Measurements from ENCODE around the gene SPOCK1.
A peak's percentile ranks its signal among the peaks of the same experiment; 100 is the strongest.

The SPOCK1 gene

DNA sequence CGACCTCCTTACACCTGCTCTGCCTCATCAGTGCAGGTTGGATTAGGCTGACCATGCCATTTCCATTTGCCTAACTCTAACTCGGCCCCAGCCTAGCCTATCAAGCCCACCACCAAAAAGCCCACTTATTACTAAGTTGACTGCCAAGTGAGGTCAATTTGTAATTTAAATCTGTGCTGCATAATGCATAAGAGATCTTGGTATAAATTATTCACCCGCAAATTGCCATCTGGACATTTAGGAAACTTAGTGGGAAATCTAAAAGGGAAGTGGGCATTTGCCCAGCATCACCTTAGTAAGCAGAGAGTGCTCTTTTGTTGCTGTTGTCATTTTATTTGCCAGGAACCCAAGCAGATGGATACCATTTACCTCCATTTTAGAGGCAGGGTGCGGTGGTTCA, 143.0 kb downstream of the SPOCK1 start:
- DNase-seq, result no peak

DNA sequence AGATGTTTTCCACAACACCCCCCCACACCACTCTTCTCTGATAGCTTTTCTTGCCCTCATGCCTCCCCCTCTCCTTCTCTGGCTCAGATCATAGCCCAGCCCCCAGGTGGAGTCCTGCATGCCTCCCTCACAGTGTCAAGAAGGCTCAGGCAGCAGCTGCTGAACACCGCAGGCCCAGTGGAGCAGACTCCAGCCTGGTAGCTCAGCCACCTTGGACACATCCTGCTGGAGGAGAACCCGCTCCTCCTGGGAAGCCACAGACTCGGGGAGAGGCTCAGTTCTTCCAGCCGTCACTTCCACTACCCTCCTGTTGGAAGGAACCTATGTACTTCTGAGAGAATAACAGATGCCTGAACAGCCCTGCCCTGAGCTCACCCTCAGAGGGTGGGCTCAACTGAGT, 143.4 kb downstream of the SPOCK1 start:
- no peak for DNase-seq

DNA sequence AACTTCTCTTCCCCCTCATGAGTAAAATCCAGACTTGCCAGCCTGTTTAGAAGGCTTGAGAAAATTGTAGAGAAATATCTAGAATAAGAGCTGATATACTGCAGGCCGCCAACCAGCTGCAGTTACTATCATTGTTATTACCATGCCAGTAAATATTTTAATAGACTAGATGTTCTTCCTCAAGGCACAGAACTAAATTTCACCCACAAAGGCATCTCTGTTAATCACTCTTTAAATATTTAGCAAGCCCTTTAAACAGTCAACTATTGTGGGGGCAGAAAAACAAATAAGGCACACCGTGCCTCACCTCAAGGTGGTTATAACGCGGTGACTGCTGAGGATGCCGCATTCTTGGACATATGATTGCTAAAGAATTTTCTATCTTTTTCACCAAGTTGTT, 147.0 kb downstream of the SPOCK1 start:
- no peak for DNase-seq

DNA sequence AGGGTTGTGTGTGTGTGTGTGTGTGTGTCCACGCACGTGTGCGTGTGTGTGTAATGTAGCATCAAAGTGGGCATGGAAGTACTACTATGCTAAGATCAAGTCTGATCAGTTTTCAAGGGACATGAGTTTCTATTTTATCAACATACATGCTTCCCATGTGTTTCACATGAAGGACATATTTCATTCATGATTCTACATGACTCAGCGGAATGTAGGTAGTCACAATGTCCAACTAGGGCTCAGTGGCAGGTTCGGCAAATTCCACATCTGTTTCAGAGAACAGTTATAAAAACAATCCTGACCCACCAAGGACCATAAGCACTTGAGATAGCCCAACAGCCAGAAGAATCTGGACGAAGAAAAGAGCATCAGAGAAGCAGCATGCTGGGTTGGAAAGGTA, 148.3 kb downstream of the SPOCK1 start:
- DNase-seq, result no peak

DNA sequence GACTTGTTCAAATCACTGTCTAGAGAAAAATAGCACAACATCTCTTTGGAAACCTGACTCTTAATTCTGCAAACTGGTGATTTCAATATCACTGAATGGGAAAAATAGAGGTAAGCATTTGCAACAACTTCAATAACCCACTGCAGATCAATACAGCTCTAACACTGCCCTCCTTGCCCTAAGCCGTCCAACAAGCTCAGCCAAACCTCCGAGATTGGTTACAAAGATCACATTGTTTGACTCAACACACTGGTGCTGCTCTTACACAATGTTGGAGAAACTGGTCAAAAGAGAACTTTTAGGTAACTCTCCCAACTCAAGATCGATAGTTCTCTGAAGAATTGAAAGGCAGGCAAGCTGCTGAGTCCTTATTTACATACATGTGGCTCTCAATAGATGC, 150.4 kb downstream of the SPOCK1 start:
- no peak for DNase-seq

DNA sequence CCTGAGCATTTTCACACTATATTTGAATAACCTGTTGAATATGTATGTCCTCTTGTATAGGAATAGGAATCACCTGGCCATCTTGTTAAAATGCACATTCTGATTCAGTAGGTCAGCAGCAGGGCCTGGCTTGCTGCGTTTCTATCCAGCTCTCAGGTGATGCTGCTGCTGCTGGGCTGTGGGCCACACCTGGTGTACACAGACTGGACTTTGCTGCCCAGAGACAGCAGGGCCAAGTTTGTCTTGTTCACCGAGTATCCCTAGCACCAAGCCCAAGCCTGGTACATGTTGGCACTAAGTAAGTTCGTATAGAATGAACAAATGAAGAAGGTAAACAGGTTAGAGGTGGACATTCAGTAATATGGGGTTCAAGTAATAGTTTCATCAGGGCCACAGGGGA, 151.3 kb downstream of the SPOCK1 start:
- DNase-seq, result no peak

DNA sequence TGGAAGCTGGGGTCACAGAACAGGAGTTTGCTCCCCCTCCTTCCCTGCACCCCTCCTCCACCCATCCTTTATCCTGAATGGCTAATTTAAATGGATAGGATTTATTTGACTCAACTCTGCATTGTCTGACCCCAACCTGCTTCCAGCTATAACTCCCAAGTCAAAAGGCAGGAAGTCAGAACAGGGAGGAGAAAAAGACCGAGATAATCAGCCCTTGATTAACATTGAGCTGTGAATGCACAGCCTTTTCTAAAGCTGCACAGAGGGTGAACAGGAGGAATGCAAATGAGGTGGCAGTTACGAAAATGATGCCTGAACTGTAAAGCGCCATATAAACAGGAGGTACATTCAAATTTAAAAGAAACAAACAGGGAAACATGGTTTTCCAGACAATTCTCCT, 152.8 kb downstream of the SPOCK1 start:
- no peak for DNase-seq

DNA sequence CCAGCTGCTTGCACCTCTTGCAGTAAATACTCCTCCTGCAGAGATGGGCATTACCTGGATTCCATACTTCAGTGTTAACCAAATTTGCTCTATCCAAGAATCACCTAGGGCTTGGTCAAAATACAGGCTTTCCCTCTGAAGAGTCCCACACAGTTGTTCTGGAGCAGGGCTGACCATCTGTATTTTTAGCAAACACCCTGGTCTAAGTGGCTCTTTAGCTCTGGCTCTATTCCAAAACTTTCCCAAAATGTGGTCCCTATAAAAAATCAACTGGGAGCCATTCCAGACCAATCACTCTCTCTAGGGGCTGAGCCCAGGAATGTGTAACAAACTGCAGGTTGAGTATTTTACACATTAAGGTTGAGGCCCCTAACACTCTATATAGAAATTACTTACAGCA, 153.7 kb downstream of the SPOCK1 start:
- DNase-seq, result no peak

DNA sequence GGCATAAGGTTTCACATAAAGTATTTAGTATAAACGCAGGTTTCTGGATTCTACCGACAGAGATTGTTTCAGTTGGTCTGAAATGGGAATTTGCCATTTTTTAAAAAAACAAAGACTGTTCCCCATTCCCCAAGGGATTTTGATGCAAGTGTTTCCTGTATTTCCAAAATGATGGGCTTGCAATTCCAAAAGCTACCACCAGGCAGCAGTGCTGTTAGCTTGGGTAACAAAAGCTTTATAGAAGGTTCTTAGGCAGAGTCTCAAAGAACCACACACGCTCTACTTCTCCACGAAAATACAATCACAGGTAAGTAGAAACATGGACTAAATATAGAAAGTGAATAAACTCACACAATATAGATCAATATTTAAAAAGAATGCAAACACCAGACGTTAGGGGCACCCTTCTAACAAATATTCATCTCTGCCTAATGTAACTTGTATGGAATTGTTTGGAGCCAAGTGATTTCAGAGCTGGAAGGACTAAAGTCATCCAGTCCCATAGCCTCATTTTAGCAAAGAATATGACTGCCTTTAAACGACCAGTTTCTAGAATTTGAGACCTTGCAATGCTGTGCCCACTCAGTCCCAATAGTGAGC, 154.3 kb downstream of the SPOCK1 start:
- peak; percentile 13 for DNase-seq

DNA sequence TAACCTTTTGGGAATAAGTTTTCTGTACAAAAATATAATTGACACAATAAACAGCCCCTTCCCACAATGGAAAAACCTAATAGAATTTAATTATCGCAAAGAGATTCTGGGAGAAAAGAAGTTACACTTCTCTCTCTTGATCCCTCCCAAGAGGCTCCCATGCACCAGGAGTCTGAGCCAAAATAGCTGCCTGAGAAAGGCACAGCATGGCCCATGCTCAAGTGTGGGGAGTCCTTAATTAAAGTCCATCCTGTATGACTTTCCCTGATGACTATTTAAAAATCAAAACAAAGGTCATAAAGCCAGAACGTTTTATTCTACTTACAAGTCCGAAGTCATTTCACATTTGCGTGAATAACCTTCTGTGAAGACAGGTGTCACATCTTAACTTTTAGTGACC, 155.1 kb downstream of the SPOCK1 start:
- DNase-seq, result no peak

DNA sequence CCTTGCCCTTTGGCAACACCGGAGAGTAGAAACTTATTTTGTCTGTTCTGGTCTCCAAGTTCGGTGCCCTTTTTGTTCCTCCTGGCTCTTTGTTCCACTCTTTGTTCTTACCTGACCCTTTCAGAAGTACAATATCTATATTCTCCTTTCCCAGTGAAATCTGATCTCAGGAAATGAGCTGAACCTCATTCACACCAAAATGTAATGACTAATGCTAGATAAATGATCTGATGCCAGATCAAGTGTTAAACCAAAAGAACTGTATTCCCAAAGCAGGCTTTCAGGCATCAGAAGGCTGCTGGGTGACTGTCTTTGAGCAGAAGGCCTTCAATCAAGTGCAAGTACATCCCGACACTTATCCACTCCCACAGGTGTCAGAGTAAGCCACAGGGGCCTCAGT, 156.4 kb downstream of the SPOCK1 start:
- no peak for DNase-seq

DNA sequence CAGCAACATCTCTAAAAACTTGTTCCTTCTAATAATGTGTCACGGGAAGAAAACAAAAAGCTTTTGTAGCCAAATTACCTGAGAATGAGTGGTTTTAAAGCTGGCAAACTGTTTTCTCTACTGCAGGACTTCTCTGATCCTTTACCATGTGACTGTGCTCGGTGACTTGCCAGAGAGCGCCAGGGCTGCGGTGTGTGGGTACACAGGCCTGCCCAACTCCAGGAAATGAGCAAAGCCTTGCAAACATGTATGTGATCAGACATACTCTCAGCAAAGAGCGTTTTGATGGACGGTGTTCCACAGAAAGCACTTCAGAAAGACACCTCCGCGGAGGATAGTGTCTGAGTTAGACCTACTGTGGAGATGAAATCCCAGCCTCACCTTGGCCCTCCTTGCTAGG, 157.3 kb downstream of the SPOCK1 start:
- no peak for DNase-seq

DNA sequence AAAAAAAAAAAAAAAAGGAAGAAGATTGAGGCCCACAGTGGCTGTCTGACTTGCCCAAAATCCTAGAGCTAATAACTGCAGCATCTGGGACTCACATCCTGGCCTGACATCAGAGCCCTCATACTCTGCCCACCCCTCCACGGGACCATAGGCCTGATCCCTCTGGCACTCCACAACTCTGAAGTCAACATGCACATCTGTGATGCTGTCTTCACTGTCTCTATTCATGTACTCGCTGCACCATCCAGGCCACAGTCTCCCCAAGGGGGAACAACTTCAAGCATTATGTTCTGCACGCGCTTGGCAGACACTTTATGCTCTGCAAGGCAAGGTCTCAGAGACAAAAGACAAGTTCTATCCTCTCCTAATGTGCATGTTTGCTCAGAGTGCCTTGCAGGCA, 158.2 kb downstream of the SPOCK1 start:
- no peak for DNase-seq

DNA sequence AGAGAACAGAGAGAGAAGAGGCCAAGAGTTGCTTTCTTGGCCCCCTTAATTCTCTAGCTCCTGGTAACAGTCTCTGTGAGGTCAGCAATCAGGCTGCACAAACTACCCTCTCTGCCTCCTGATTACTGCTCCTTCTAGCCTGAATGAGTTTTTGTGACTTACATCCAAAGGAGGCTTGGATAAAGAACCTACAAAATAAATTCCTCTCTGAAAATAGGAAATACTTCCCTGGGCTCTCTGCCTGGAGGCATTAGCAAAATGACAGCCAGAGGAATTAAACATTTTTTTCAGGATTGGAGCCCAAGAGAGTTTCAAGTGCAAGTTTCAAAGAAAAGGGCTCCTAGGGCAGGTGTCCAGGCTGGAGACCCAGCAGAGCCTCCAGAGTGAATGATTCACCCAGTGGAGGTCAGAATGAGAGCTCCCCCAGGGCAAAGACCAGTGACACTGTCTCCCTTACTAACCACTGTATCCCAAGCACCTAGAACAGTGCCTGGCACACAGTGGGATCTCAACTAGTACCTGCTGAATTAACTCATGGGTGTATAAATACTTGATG, 162.5 kb downstream of the SPOCK1 start:
- no peak for DNase-seq

DNA sequence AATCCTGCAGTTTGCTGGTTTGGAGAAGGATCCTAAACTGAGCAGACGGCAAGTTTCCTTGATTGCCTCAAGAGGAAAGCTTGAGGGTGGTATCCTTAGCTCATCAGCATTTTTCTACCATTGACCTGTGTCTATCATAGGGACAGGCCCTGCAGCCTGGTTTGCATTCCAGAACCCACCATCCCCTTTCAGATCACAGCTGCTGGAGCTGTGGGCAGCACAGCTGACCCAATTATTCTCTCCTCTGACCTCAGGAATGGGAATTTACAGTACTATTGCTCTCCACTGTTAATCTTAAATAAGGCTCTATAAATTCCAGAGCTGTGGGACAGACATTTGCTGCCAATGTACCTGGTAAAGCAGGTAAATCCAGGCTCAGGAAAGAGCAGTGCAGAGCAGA, 163.0 kb downstream of the SPOCK1 start:
- no peak for DNase-seq

DNA sequence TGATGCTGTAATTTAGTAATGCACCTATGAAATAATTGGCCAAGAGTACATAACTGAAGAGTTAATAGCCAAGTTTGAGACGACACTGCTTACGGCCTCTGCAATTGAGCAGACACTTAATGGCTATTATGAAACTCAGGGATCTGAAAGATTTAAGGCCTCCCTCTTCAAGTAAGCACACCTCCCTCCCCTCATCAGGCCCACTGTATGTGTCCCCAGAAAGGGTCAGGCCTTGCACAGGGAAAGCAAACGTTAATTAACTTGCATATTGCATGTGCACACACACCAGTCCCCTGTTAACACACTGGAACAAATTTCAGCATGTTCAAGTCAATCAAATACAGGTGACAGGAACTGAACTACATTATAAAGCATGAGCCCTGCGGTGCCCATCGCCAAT, 163.6 kb downstream of the SPOCK1 start:
- DNase-seq, result no peak

DNA sequence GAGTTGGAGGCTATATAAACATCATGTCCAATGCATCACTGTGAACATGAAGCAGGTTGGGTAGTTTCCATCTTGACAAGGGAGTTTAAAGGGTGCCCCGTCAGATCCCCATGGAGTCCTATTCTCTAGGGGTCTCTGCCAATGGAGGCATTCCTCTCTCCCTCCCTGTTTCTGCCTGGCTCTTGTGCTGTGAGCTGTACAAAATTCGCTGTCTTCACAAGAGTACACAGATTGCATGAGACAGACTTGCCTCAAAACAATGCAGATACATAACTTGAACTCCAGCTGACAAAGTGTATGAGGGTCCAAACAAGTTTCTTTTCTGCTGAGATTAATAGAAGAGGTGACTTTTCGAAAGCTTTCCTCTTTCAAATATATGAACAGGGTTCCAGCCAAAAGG, 165.2 kb downstream of the SPOCK1 start:
- DNase-seq, result no peak

DNA sequence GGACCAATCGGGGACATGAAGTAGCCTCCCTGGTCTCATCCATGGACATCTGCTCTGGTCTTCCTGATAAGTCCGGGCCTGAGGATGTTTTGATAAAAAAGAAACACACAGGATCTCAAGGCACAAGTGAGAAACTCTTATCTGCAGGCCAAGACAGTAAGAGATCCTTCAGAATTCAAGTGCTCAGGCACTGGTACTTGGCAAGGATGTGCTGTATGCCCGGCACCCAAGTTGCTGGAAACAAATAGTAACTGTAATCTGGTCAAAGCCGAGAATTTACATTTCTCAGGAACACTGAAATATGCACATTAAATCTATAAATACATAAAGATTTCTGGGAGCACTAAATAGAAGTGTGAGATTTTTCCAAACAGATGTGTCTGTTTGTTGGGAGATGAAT, 165.7 kb downstream of the SPOCK1 start:
- no peak for DNase-seq

DNA sequence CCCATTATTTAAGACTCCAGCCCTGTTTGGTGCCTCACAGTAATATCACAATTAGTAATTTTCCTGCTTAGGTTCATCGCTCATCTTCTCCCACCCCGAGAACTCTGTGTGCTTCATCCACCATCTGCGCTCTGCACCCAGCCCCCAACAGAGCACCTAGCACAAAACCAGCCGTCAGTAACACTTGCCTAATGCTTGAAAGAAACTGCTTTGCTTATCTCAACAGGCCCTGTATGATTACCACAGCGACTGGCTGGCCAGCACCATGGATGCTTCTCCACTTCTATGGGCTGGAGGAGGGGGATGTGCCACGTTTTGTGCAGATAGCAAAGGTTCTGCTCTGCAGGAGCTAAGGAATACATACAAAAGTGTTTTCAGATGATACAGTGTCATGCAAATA, 166.8 kb downstream of the SPOCK1 start:
- DNase-seq, result no peak

DNA sequence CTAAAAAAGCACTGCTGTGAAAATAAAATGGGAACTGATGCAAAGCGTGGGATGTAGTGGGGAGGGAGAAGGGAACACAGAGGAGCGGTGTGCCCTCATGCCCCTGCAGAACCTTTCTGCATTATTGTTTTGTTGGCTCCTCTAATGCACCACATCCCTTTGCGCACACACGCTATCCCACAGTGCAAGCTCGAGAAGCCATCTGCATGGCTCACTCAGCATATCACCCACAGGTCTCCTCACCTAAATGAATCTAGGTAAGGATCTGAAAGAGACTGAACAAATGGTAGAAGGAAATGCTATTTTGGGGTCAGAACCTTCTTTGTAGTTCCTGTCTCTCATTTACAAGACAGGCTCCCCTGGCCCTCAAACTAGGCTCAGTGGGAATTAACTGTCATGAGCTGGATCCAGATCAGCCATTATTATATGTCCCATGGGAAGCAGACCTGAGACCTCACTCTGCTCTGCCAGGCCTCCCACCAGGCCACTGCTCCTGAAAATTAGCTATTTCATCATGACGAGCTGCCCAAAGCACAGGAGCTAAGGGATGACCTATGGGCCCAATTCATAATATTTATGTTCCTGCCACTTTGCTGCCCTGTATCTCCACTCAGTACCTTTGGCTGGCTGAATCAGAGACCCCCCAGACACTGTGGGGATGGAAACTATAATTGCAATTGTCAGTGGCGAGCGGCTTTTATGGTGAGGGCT, 169.4 kb downstream of the SPOCK1 start:
- no peak for DNase-seq

DNA sequence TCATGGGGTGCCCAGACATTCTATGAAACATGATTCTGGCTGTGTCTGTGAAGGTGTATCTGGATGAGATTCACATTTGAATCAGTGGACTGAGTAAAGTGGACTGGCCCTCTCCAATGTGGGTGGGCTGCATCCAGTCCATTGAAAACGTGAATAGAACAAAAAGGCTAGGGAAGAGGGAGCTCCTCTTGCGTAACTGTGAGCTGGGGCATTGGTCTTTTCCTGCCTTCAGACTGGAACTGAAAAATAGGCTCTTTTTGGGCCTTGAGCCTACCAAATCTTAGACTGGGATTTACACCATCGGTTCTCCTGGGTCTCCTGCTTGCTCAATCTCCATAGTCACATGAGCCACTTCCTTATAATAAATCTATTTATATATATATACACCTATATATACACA, 170.1 kb downstream of the SPOCK1 start:
- DNase-seq, result no peak

DNA sequence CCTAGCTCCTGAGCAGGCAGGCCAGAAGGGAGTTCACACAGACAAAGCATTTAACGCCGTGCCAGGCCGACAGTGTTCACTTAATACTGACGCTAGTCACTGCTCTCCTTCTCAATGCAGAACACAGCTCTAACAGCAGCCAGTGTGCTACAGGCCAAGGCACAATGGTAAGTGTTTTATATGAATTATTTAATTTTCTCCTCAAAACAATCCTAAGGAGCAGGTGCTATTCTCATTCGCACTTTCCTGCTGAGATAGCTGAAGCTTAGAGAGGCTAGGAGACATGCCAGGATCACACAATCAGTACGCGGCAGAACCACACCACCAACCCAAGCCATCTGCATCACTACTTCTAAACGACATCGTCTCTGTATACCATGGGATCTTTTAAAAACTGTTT, 170.7 kb downstream of the SPOCK1 start:
- DNase-seq, result no peak

DNA sequence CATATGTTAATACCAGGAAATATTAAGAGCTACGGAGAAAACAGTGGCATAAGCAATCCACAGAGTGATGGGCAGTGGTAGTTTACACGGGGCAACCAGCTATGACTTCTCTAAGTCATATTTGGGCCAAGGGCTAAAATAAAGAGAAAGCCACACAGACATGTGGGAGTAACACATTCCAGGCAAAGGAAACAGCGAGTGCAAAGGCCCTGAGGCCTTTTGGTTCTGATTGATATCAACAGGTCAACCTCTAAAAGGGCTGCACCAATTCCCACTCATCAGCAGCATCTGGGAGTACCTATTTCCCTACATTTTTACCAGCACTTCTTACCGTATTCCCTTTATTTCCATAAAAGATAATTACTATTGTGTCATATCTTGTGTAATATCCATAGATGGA, 173.4 kb downstream of the SPOCK1 start:
- DNase-seq, result no peak

DNA sequence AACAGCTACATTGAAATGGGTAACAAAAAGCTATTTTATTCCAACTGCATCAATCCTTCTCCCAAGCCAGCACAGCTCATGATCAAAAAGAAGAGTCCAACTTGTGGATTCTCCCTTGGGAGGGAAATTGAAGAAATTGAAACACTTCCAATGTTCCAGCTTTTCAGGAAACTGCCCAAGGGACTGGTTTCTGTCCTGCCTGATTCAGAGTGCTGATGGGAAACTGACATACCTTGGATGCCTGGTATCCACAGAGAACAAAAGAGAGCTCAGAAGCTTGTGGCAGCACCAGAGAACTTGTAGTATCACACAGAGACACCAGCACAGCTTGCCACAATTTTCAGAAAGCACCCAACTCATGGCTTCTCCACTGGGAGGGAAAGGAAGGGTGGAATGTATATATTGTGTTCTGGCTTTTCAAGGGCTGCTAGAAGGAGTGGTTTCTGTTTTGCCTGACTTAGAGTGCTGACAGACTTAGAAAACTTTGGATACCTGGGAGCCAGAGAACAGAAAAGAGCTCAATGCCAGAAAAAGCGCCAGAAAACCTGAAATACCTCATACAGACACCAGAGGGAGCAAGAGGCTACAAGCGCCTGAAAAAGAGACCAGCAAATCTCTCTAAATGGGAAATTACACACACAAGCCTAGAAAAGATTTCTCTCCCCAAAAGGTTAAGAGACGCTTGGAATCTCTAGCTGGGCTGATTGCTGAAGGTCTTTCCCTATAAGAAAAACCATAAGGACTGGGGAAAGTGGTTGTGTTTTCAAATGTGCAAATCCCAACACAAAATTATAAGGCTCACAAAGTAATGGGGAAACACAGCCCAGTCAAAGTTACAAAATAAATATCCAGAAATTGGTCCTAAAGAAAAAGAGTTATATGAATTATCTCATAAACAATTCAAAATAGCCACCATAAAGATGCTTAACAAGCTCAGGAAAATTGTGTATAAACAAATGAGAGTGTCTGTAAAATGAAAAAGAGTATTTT, 178.8 kb downstream of the SPOCK1 start:
- peak; percentile 63 for DNase-seq

All from NCI-H1105 treated with DMSO at 0.1 percent for 48 hours (cell line).